ENCODE measurements around the gene RAPH1.

The RAPH1 gene

DNA sequence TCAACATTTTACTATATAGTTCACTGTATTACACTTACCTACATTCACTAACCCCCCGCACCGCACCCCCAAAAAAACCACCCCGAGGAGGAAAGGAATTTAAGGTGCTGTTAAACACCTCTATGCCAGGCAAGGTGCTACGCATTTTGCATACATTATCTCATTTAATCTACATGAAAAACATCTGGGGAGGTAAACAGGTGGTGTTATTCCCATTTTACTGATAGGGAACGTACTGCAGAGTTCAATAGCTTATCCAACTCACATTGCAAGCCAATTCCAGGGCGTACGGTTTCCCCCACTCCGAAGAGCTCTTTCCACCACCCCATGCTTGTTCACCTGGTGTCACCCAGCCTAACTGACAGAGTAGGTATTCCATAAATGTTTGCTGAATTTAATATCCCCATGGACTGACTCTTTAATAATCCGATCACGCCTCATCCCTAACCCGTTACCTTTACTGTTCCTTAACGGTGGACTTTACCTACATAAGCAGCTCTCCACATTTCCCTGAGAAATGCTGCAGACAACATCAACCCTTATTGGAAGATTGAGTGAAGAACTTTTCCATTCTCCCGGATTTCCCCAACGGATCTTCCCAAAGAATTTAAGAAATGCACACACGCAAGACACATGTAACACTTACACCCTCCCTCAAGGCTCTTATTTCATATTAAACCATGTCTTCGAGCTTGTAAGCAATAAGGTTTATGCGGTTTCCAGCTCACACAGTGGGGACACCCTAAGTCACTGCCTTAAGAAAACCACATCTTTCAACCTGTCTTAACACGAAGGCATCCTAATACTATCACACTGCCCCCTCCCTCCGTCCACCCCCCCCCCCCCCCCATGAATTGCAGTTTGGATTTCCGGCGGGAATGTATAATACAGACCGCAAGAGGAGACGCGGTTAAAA, 1.2 kb downstream of the RAPH1 start (continued):
- no peak for TF ChIP-seq ZBTB7A (tag by site-specific recombination; IDR thresholded peaks at IDR 0.05; ENCODE audit: low read depth)
- TF ChIP-seq KLF7 (tag by site-specific recombination; IDR thresholded peaks at IDR 0.05; ENCODE audit: borderline replicate concordance): no peak
- TF ChIP-seq BCL11B (tag by site-specific recombination; IDR thresholded peaks at IDR 0.05; ENCODE audit: low read depth): no peak
- TF ChIP-seq, protein P1, sequence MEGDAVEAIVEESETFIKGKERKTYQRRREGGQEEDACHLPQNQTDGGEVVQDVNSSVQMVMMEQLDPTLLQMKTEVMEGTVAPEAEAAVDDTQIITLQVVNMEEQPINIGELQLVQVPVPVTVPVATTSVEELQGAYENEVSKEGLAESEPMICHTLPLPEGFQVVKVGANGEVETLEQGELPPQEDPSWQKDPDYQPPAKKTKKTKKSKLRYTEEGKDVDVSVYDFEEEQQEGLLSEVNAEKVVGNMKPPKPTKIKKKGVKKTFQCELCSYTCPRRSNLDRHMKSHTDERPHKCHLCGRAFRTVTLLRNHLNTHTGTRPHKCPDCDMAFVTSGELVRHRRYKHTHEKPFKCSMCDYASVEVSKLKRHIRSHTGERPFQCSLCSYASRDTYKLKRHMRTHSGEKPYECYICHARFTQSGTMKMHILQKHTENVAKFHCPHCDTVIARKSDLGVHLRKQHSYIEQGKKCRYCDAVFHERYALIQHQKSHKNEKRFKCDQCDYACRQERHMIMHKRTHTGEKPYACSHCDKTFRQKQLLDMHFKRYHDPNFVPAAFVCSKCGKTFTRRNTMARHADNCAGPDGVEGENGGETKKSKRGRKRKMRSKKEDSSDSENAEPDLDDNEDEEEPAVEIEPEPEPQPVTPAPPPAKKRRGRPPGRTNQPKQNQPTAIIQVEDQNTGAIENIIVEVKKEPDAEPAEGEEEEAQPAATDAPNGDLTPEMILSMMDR (tag by site-specific recombination; IDR thresholded peaks at IDR 0.05): no peak
- no peak for TF ChIP-seq ELK4 (IDR thresholded peaks at IDR 0.05; ENCODE audit: borderline replicate concordance, low read depth, low read length)
- no peak for TF ChIP-seq ZNF175 (tag by site-specific recombination; IDR thresholded peaks at IDR 0.05)
- no peak for TF ChIP-seq ZFHX2 (tag by site-specific recombination; conservative IDR thresholded peaks at IDR 0.05)

- TF ChIP-seq EGR2 (tag by site-specific recombination; IDR thresholded peaks at IDR 0.05; ENCODE audit: low read depth) (0 out of 2 replicates have a peak, but pooled peaks have one; percentile 8), ZNF148 (tag by site-specific recombination; IDR thresholded peaks at IDR 0.05; ENCODE audit: borderline replicate concordance) (no peak), SP3 (tag by site-specific recombination; IDR thresholded peaks at IDR 0.05) (peak; percentile 18; the same call in 1 of the 2 replicates)
- CTCF ChIA-PET: interaction anchor here (0.6 kb wide), 2 partner anchors 122 to 534 kb away, joined by 3 to 4 read pairs; no protein-coding TSS in a partner anchor
- Histone ChIP-seq H3K4me1 (ENCODE audit: control insufficient read depth, insufficient read depth, low read length) (peaks cover 6% of the 10 kb centered on the region; the same call in 1 of the 2 replicates), H3K36me3 (ENCODE audit: control insufficient read depth in 2 of 2, insufficient read depth in 1 of 2, low read length in 2 of 2) (no peaks in the 10 kb centered on the region), H3K27ac (ENCODE audit: extremely low read depth, low read depth, low read length) (no peak overlapping the region), H3K9me3 (ENCODE audit: control insufficient read depth, insufficient read depth, low read depth, low read length) (no peaks in the 10 kb centered on the region), H3K4me3 (ENCODE audit: low read depth, low read length) (peak overlapping the region; percentile 93)
- POLR2A ChIA-PET: interaction anchor here (1.1 kb wide), 1 partner anchor 294 kb away, joined by 3 read pairs; the partner anchor contains the start of gene CYP20A1
Observed at GRCh38 chr2:203532957-203533658, 2.0 kb downstream of the RAPH1 start.

- Histone ChIP-seq H3K36me3 (ENCODE audit: control insufficient read depth in 2 of 2, insufficient read depth in 1 of 2, low read length in 2 of 2) (no peaks in the 10 kb centered on the region), H3K27ac (ENCODE audit: extremely low read depth, low read depth, low read length) (no peak overlapping the region), H3K9me3 (ENCODE audit: control insufficient read depth, insufficient read depth, low read depth, low read length) (no peaks in the 10 kb centered on the region), H3K4me3 (ENCODE audit: low read depth, low read length) (no peak overlapping the region), H3K4me1 (ENCODE audit: control insufficient read depth, insufficient read depth, low read length) (peaks cover 3% of the 10 kb centered on the region; the same call in 1 of the 2 replicates)
- POLR2A ChIA-PET: no interaction called here
- CTCF ChIA-PET: interaction anchor here (0.7 kb wide), 1 partner anchor 162 kb away, joined by 3 read pairs; no protein-coding TSS in a partner anchor
- no peak for TF ChIP-seq ZNF510 (tag by site-specific recombination; IDR thresholded peaks at IDR 0.05; ENCODE audit: insufficient replicate concordance)
- no peak for TF ChIP-seq ZBTB17 (tag by site-specific recombination; IDR thresholded peaks at IDR 0.05)
- no peak for TF ChIP-seq ZNF37A (tag by site-specific recombination; IDR thresholded peaks at IDR 0.05)
- TF ChIP-seq ZNF155 (tag by site-specific recombination; IDR thresholded peaks at IDR 0.05): no peak
- TF ChIP-seq, protein P2, sequence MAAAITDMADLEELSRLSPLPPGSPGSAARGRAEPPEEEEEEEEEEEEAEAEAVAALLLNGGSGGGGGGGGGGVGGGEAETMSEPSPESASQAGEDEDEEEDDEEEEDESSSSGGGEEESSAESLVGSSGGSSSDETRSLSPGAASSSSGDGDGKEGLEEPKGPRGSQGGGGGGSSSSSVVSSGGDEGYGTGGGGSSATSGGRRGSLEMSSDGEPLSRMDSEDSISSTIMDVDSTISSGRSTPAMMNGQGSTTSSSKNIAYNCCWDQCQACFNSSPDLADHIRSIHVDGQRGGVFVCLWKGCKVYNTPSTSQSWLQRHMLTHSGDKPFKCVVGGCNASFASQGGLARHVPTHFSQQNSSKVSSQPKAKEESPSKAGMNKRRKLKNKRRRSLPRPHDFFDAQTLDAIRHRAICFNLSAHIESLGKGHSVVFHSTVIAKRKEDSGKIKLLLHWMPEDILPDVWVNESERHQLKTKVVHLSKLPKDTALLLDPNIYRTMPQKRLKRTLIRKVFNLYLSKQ (tag by site-specific recombination; IDR thresholded peaks at IDR 0.05; ENCODE audit: borderline replicate concordance): no peak
- TF ChIP-seq, protein P3, sequence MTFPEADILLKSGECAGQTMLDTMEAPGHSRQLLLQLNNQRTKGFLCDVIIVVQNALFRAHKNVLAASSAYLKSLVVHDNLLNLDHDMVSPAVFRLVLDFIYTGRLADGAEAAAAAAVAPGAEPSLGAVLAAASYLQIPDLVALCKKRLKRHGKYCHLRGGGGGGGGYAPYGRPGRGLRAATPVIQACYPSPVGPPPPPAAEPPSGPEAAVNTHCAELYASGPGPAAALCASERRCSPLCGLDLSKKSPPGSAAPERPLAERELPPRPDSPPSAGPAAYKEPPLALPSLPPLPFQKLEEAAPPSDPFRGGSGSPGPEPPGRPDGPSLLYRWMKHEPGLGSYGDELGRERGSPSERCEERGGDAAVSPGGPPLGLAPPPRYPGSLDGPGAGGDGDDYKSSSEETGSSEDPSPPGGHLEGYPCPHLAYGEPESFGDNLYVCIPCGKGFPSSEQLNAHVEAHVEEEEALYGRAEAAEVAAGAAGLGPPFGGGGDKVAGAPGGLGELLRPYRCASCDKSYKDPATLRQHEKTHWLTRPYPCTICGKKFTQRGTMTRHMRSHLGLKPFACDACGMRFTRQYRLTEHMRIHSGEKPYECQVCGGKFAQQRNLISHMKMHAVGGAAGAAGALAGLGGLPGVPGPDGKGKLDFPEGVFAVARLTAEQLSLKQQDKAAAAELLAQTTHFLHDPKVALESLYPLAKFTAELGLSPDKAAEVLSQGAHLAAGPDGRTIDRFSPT (tag by site-specific recombination; IDR thresholded peaks at IDR 0.05): no peak
- no peak for TF ChIP-seq ZEB2 (tag by site-specific recombination; IDR thresholded peaks at IDR 0.05)
- TF ChIP-seq ZNF585B (tag by site-specific recombination; IDR thresholded peaks at IDR 0.05): no peak
- no peak for TF ChIP-seq ZNF560 (tag by site-specific recombination; IDR thresholded peaks at IDR 0.05; ENCODE audit: borderline replicate concordance)
- TF ChIP-seq ZNF416 (tag by site-specific recombination; IDR thresholded peaks at IDR 0.05): no peak
- no peak for TF ChIP-seq ZFP3 (tag by site-specific recombination; IDR thresholded peaks at IDR 0.05; ENCODE audit: low read depth)
Observed at GRCh38 chr2:203527719-203528118, 7.4 kb downstream of the RAPH1 start.

Measured in HEK293 (cell line).